ENCODE data around the gene MBOAT2.

- TF ChIP-seq MXD1 (CRISPR knock-in tag; IDR thresholded peaks at IDR 0.05) = no peak
- TF ChIP-seq GATAD2A (CRISPR knock-in tag; IDR thresholded peaks at IDR 0.05) = no peak
- TF ChIP-seq NAIF1 (CRISPR knock-in tag; IDR thresholded peaks at IDR 0.05; ENCODE audit: borderline replicate concordance) = no peak
- no peak for TF ChIP-seq MYPOP (CRISPR knock-in tag; IDR thresholded peaks at IDR 0.05)
- no peak for TF ChIP-seq POLR2AphosphoS5 (IDR thresholded peaks at IDR 0.05; ENCODE audit: low read depth, low read length)
- TF ChIP-seq CTCF (CRISPR knock-in tag; IDR thresholded peaks at IDR 0.05) = no peak
These were observed 95.7 kb downstream of the MBOAT2 start for GRCh38 chr2:8907764-8908288.

All from HepG2 (cell line).